HG02840 (cell line): ENCODE measurements around the gene USP10.

Source experiments
- ATAC-seq: cut with Tn5 transposase; IDR thresholded peaks from one replicate; pipeline ENCODE4 v1.9.1; 2021; ENCODE audit warnings: mild to moderate bottlenecking, moderate library complexity, moderate number of reproducible peaks; ENCODE audit not compliant: unreplicated experiment, low FRiP score

USP10 gene

GRCh38 chr16:84817613-84818012 lies 117.8 kb downstream of the USP10 start:
- ATAC-seq: no peak

GRCh38 chr16:84818133-84818532 lies 118.3 kb downstream of the USP10 start:
- no peak for ATAC-seq

GRCh38 chr16:84818989-84819643 lies 119.3 kb downstream of the USP10 start:
- no peak for ATAC-seq

GRCh38 chr16:84819644-84820304 lies 120.0 kb downstream of the USP10 start, which contains the start of gene CRISPLD2:
Gene CRISPLD2 (plus strand): TSS chr16:84819985. CDS start chr16:84838496, 18,511 bp downstream.
- ATAC-seq: no peak

- no peak for ATAC-seq
Observed at GRCh38 chr16:84820305-84820684, 120.5 kb downstream of the USP10 start.

- ATAC-seq: no peak
Observed at GRCh38 chr16:84820771-84821170, 121.0 kb downstream of the USP10 start.

- ATAC-seq: no peak
Observed at GRCh38 chr16:84821179-84821578, 121.4 kb downstream of the USP10 start.

GRCh38 chr16:84821728-84822689 lies 122.2 kb downstream of the USP10 start:
- ATAC-seq: no peak

GRCh38 chr16:84822990-84823389 lies 123.2 kb downstream of the USP10 start:
- no peak for ATAC-seq

GRCh38 chr16:84823484-84823883 lies 123.7 kb downstream of the USP10 start:
- ATAC-seq: no peak

GRCh38 chr16:84823926-84824325 lies 124.1 kb downstream of the USP10 start:
- no peak for ATAC-seq

- no peak for ATAC-seq
Observed at GRCh38 chr16:84825896-84826557, 126.2 kb downstream of the USP10 start.

- ATAC-seq: no peak
Observed at GRCh38 chr16:84826558-84826941, 126.8 kb downstream of the USP10 start.

GRCh38 chr16:84827131-84827574 lies 127.4 kb downstream of the USP10 start:
- ATAC-seq: no peak

- no peak for ATAC-seq
Observed at GRCh38 chr16:84827897-84828296, 128.1 kb downstream of the USP10 start.

GRCh38 chr16:84828322-84828721 lies 128.5 kb downstream of the USP10 start:
- no peak for ATAC-seq
